Measurements from ENCODE around the gene DDX19B.

GRCh38 chr16:70331588-70332358, 32.8 kb downstream of the DDX19B start:
- TF ChIP-seq MAX (IDR thresholded peaks at IDR 0.05) (no peak), EGR1 (IDR thresholded peaks at IDR 0.05) (no peak), ZBTB7A (IDR thresholded peaks at IDR 0.05; ENCODE audit: low read depth) (no peak)
